GM21529 (cell line): ENCODE measurements around the gene C4orf17.
"Not testable (repeated sequence)": the region's sequence is repeated elsewhere in the genome, so short reads cannot be mapped to it uniquely, and the experiment has no call there.

ENCODE experiments used
- ATAC-seq: cut with Tn5 transposase; IDR thresholded peaks from one replicate; pipeline ENCODE4 v1.9.1; 2021; ENCODE audit not compliant: unreplicated experiment

C4orf17 gene

GRCh38 chr4:99510721-99511120 lies at the start of gene C4orf17:
TSS of gene C4orf17 (plus strand) at chr4:99511021. CDS start at chr4:99513082, 2,061 bp downstream.
- no peak for ATAC-seq

DNA sequence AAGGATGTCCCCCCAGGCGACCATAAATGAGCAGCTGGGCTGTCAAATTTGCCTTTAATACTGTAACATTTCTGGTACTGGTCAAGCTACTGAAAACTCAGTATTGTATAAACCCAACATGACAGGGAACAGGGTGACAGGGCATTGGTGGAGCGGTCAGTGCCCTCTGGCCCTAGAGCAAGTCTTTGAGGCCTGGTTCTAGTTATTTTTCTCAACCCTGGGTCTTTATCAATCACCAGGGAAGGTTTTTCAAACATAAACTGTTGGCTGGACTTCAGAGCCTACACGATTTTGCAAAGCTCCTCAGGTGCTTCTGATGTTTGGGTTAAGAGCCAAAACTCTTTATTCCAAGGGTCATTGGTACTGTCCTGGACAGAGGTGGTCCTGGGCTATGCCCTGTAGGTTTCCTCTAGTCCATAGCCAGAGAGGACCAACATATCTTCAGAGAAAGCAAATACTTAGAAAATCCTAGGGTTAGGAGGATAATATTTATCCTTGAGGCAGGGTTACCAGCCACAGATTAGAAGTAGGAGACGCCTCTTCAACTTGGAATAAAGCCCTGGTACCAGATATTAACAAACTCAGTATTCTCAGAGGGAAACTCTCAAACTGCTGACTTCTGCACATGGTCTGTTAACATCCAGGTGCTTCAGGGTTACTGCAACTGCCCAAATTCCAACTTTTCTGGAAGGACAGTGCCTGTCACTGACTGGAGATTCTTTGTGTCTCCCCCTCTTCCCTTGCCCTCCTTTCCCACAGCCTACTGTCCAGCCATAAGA lies 49.0 kb upstream of the C4orf17 start:
- ATAC-seq: no peak

- ATAC-seq: peak; percentile 95
Observed at GRCh38 chr4:99462875-99463464, 47.9 kb upstream of the C4orf17 start.

DNA sequence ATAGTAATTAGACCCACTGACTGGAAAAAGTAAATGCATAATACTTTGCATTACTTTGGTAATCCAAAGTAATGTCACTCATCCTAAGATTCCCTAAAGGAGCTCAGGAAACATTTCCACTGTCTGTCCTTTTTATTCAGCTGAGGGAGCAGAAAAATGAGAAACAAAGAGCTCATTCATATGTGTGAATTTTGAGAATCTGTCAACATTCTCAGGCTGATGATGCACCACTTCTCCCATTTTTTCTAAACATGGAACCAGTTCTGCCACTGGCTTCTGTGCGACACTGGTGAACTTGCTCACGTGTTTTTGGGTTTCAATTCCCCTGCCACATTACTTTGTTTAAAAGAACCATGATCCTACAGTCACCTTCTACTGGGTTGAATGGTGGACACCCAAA lies 47.3 kb upstream of the C4orf17 start:
- no peak for ATAC-seq

- no peak for ATAC-seq
Observed at GRCh38 chr4:99467887-99468286, 42.9 kb upstream of the C4orf17 start.

DNA sequence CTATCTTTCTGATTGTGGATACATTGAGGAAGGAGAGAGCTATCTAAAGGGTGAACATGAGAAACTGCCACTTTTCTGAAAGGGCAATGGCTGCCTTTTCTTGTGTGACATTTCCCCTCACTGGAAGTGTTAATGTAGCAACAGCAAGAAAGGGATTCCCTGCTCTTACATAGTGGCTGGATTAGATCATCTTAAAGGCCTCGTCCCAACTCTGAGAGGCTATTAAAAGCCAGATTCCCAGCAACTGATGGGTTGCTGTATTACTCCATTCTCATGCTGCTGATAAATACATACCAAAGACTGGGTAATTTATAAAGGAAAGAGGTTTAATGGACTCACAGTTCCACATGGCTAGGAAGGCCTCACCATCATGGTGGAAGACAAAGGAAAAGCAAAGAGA lies 41.9 kb upstream of the C4orf17 start:
- ATAC-seq: no peak

DNA sequence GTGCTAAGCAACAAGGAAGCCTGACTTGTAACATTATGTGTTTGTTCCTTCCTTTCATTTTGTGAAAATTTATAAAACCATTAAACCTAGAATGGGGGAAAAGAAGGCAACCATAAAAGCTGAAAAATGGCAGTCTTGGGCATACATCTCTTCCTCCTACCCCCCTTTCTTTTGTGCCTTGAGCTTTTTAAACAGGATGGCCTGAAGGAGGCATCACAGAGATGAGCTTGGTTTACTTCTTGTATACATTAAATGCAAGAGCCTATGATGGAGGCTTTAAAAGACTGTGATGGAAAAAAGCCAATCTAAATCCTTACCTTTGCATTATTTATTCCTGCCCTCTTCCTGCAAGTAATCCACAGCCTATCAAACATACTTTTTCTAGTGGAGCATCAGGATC lies 39.5 kb upstream of the C4orf17 start:
- no peak for ATAC-seq

- no peak for ATAC-seq
Observed at GRCh38 chr4:99471896-99472295, 38.9 kb upstream of the C4orf17 start.

- no peak for ATAC-seq
Observed at GRCh38 chr4:99473131-99473530, 37.7 kb upstream of the C4orf17 start.

DNA sequence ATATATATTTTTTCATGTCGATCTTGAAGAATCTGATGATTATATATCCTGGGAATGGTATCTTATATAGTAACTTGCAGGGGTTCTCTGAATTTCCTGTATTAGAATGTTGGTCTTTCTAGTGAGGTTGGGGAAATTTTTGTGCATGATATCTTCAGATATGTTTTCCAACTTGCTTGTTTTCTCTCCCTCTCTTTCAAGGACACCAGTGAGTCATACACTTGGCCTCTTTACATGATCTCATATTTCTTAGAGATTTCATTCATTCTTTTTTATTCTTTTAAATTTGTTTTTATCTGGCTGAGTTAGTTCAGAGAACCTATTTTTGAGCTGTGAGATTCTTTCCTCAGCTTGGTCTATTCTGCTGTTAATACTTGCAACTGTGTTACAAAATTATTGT lies 27.2 kb upstream of the C4orf17 start:
- ATAC-seq: no peak

- no peak for ATAC-seq
Observed at GRCh38 chr4:99485212-99485611, 25.6 kb upstream of the C4orf17 start.

GRCh38 chr4:99486648-99487047 lies 24.2 kb upstream of the C4orf17 start:
- not testable (repeated sequence) for ATAC-seq

DNA sequence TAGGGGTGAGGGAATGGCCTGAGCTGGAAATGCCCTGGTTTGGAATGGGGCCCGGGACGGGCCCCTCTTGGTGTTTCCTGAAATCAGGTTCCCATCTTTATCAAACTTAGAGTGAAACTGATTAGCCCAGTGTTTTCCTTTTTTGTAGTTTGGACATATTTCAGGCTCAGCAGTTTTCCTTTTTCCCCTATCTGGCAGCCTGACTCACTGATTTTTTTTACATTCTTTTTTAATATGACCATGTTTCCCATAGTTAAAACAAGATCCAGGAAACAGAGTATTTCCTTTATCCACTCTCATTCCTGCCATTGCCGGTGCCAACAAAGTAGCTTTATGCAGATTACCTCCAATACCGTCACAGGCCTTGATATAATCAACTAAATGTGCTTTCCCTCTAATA lies 20.5 kb upstream of the C4orf17 start:
- ATAC-seq: no peak

DNA sequence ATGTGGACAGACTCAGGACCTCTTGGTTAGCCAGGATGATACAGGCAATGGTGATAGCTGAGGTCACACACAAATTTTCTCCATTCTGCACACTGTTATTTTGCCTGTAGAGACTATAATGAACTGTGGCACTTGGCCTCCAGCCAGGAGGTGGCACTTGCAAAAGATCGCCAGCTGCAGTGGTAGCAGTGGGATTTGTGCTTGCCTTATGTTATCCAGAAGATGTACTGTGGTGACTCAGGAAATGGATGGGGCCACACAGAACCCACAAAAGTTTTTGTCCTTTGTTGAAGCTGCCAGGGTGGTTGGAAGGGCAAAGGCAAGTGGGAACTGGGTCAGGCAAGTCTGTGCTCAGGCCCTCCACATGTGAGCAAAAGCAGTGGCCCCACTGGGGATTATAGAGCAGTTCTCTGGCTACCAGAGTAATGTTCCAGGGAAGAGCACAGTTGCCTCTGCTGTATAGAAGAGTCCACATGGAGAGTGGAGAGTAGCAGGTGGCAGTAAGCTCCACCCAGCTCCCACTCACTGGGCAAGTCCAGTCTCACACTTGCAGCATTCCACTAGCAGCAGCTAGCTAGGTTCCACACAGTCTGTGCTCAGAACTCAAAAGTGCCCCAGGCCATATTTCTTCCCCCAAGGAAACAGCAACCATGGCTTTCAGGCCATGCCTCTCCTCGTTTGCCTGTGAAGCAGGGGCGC lies 5.9 kb upstream of the C4orf17 start:
- no peak for ATAC-seq

- ATAC-seq: no peak
Observed at GRCh38 chr4:99506781-99507180, 4.0 kb upstream of the C4orf17 start.

- ATAC-seq: no peak
Observed at GRCh38 chr4:99507349-99507748, 3.5 kb upstream of the C4orf17 start.

- ATAC-seq: peak; percentile 42
Observed at GRCh38 chr4:99507762-99508161, 3.1 kb upstream of the C4orf17 start.

GRCh38 chr4:99518601-99519295 lies 7.9 kb downstream of the C4orf17 start:
- ATAC-seq: no peak

- no peak for ATAC-seq
Observed at GRCh38 chr4:99529228-99529627, 18.4 kb downstream of the C4orf17 start.

GRCh38 chr4:99529956-99530355 lies 19.1 kb downstream of the C4orf17 start:
- no peak for ATAC-seq

DNA sequence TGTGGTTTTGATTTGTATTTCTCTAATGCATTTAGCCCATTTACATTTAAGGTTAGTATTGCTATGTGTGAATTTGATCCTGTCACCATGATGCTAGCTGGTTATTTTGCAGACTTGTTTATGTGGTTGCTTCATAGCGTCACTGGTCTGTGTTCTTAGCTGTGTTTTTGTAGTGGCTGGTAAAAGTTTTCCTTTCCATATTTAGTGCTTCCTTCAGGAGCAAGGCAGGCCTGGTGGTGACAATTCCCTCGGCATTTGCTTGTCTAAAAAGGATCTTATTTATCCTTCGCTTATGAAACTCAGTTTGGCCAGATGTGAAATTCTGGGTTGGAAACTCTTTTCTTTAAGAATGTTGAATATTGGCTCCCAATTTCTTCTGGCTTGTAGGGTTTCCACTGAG lies 23.9 kb downstream of the C4orf17 start:
- not testable (repeated sequence) for ATAC-seq
